HG03066 (cell line): ENCODE measurements around the gene GRIN3B.
"Not testable (repeated sequence)": the region's sequence is repeated elsewhere in the genome, so short reads cannot be mapped to it uniquely, and the experiment has no call there.

Source experiments
- ATAC-seq: cut with Tn5 transposase; IDR thresholded peaks from one replicate; pipeline ENCODE4 v1.9.1; 2021; ENCODE audit warnings: low read depth; ENCODE audit not compliant: unreplicated experiment

GRIN3B gene

DNA sequence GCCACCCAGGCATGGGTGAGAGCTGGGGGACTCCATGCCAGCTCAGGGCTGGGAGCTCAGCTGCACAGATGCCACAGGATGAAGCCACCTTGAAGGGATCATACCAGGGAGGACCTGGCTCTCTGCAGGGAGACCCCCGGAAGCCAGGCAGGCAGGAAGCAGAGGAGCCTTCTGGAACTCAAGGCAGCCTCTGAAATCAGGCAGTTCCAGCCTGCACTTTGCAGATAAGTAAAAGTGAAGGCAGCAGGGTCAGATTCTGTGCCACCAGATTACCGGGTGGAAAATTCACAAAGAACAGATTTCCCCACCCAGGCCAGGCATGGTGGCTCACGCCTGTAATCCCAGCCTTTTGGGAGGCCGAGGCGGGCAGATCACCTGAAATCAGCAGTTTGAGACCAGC, 18.2 kb downstream of the GRIN3B start:
- ATAC-seq = no peak

DNA sequence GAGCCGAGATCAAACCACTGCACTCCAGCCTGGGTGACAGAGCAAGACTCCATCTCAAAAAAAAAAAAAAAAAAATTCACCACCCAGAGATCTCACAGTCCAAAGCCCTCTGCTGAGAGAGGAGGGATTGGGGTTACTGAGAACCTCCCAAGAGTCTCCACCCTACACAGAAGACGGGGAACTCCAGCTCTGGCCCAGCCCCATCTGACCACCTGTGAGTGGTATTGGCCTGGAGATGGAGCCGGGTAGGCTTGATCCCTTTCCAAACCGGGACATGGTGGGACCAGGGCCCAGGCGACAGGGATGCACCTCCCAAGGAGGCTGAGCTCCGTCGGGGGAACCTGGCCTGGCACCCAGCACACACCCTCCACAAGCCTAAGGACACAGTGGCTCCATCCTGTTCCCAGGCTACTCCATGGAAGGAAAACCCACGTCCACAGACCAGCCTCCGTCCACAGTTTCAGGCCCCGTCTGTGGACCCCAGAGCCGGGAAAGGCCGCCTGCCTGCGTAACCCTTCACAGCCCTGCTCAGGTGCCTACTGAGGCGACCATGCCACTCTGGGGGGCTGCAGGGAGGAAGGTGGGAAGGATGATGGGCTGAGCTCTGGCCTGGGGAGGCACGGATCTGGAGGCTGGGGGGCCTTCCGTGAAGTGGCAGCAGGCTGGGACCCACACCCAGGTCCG, 18.9 kb downstream of the GRIN3B start:
- no peak for ATAC-seq

DNA sequence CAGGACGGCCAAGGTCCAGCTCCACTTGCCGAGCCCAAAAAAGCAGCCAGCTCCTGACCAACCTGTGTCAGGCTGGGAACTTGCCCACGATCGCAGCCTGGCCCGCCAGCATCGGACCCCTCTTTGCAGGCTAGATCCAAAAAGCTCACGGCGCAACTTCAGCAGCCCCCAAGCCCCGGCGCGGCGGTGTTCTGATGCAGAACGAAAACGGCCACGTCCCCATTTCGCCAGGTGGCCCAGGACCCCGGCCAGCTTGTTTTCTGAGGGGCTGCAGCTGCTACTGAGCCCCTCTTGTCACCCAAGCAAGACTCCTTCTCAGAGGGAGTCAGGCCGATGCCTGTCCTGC, 19.4 kb downstream of the GRIN3B start:
- ATAC-seq = no peak

DNA sequence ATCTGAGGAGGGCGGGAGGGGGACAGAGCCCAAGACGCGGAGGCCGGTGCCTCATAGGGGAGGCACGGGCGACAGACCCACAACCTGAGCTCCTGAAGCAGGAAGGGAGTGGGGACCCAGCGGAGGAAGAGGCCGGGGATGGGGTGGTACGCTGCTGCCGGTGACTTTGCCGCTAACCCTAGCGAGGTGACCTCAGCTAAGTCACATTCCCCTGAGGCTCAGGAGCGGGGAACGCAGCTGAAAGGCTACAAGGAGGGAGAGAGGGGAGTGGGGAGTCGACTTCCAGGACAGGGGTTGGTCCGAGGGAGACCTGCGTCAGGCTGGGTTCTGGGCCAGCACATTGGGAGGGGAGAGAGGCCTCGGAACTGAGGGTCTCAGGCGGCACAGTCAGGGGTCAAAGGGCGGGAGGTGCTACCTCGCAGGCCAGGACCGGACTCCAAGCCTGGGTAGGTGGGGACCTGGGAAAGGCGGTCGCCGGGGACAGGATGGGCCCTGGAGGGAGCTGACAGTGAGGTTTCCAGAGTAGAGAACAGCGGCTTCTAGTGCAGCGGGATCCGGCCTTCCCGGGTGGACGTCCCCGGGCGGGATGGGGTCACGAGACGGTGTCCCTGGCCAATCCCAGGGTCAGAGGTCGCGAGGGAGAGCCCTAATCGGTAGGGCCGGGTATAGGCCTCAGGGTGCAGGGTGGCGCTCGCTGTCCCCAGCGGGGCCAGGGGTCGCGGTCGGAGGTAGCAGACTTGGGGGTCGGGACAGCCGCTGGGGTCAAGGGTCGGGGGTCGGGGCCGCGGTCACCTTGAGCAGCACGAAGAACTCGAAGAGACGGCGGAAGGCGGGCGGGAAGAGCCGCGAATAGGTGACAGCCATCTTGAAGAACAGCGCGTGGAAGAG, 20.0 kb downstream of the GRIN3B start:
- ATAC-seq = no peak

DNA sequence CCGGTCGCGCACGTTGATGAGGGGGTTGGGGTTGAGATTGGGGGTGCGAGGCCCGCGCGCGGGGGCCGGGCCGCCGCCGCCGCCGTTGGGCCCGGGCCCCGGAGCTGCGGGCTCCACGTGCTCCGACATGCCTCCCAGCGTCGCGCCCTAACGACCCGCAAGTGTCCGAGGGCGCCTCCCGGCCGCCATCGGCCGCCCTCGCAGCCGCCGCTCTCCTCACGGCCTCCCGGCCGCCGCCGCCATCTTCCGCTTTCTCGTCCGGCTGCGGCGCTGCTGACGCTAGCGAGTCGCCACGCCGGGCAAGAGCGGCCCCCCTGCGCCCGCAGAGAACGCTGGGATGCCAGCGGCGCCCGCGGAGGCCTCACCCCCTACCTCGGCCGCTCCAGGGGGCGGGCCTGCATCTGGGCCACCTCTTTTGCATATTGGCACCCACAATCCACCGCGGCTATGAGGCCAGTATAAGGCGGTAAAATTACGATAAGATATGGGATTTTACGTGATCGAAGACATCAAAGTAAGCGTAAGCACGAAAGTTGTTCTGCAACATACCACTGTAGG, 20.7 kb downstream of the GRIN3B start, which contains the start of gene TMEM259:
Gene TMEM259, minus strand, starts transcription at position 256 of the 558 bp plus-strand sequence. Its CDS starts 127 bp downstream, at position 129.
- peak; percentile 60 for ATAC-seq

DNA sequence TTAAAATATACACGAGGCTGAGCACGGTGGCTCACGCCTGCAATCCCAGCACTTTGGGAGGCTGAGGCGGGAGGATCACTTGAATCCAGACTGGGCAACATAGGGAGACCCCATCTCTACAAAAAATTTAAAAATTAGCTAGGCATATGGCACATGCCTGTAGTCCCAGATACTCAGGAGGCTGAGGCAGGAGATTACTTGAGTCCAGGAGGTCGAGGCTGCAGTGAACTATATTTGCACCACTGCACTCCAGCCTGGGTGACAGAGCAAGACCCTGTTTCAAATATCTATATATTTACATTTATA, 23.6 kb downstream of the GRIN3B start:
- not testable (repeated sequence) for ATAC-seq

DNA sequence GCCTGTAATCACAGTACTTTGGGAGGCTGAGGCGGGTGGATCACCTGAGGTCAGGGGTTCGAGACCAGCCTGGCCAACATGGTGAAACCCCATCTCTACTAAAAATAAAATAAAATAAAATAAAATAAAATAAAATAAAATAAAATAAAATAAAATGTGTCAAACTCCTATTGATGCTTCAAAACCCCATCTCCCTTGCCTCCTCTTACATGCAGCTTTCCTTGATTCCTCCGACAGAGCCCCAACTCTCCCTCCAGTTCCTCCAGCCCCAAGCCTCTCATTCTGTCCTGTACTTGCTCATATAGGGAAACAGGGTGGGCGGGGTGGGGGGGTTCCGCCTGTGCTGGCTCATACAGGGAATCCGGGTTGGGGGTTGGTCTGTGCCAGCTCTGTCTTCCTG, 24.9 kb downstream of the GRIN3B start:
- not testable (repeated sequence) for ATAC-seq

DNA sequence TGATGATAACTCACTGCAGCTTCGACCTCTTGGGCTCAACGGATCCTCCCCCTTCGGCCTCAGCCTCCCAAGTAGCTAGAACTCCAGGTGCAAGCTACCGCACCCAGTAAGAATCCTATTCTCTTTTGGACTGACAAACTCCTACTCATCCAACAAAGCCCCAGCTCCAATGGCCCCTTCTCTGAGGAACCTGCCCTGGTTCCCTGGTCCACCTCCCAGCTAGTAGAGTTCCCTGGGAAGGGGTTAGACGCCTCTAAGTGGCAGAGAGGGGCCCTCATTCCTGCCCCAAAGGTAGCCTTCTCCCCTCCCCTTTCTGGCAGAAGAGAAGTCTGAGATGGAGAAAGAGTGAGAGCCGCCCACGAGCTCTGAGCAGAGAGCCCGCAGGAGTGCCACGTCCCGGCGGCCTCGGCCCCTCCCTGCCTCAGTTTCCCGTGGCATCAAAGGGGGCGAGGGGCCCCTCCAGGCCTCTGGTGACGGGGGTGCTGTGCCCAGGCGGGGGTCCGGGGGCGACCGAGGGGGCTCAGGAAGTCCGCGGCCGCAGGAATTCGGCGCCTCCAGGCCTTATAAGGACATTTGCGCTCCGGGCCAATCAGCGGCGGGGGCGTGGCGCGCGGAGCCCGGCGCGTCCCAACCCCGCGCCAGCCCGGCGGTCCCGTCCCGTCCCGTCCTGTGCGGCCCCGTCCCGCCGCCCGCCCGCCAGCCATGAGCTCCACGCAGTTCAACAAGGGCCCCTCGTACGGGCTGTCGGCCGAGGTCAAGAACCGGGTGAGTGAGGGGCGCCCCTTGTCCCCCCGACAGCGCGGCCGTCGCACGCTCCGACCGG, 26.0 kb downstream of the GRIN3B start, which contains the start of gene CNN2:
Gene CNN2, plus strand, starts transcription at position 649 of the 823 bp plus-strand sequence. Its CDS starts 54 bp downstream, at position 703.
- ATAC-seq = no peak

DNA sequence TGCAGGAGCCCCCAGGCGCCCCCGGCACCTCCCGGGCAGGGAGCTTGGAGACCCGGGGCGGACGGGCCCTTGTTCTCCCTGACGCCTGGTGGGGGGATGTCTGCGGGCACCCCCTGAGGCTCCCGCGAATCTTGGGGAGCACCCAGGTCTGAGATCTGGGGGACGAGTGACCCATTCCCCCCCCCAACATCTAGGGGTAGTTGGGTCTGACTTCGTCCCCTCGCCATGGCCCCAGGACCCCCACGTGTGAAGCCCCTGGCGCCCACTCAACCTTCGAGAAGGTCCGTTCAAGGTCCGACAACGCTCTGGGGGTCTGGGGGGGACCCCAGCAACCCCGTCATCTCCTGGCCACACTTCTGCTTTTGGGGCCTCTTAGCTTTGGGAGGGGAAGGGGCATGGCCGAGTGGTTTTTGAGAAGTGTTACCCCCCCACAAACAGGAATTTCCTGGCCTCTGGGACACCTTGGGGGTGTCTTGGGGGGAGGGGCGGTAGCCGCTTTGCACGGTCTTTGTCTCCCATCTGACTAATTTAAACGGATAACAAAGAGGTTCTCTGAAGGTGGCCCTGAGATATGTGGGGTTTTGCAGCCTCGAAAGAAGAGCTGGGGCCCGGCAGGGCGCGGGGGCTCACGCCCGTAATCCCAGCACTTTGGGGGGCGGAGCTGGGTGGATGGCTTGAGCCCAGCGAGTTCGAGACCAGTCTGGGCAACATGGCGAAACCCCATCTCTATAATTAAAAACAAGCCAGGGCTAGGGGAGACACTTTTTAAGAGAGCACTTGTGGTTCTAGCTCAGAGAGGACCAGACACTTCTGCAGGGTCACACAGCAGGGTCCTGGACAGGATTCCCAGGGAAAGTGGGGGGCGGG, 26.8 kb downstream of the GRIN3B start:
- no peak for ATAC-seq

DNA sequence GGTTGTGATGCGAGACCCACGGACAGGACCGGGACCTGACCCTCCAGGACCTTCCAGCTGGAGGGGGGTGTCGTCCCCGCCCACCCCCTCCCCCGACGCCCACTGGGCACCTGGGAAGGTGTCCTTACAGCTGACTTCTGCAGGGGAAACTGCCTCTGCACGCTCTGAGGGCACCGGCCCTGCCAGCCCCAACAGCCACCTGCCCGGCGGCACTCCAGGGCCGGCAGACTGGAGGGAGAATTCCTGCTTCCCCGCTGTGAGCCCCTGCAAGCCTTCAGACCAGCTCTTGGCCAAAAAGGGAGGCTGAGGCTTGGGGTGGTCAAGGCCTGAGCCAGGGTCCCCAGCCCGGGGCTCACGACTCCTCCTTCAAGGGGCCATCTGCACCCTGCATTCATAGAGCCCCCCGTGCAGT, 27.4 kb downstream of the GRIN3B start:
- no peak for ATAC-seq

DNA sequence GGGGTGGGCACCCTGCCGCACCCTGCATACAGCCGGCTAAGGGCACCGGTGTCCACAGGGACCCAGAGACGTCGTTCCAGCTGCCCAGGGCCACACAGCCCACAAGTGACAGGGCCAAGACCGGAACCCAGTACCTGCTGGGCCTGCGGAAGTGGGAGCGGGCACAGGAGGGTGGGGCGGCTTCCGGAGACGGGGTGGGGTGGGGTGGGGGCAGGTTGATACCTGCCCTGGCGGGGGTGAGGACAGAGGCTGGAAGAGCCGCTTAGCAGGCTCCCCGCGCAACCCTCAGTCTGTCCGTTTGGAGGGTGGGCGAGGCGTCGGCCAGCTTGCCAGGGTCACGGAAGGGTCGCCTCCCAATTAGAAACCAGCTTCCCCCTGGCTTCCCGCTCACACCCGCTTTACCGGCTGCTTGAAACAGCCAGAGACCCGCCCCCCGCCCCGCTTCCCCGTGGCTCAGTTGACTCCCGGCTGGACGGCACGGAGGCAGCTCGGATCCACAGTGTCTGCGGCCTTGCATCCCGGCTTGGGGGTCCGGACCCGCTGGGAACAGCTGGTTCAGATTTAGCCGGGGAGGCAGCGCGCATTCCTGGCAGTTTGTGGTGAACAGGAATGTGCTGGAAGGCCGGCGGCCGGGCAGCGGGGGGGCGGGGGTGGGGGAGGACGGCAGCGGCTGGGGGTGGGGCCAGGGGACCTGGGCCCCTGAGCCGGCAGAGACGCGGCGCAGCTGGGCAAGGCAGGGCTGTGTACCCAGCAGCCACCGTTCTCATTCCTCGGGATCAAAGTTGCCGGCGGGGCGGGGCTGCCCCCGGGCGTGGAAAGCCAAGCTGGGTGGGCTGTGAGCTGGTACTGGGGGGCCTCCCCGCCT, 28.1 kb downstream of the GRIN3B start:
- no peak for ATAC-seq

DNA sequence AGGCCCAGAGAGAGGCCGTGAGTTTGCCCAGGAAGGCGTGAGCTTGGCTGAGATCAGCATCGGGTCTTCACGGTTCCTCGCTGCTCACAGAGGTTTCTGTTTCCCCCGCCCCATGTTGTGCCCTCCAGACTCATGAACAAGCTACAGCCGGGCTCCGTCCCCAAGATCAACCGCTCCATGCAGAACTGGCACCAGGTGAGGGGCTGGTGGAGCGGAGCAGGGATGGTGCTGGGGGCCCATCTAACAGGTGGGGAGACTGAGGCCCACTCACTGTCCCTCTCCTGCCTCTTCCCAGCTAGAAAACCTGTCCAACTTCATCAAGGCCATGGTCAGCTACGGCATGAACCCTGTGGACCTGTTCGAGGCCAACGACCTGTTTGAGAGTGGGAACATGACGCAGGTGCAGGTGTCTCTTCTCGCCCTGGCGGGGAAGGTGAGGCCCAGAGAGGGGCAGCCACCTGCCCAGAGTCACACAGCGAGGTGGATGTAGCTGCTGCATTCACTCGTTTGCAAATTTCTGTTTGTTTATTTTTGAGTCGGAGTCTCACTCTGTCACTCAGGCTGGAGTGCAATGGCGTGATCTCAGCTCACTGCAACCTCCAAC, 32.1 kb downstream of the GRIN3B start:
- ATAC-seq = no peak

DNA sequence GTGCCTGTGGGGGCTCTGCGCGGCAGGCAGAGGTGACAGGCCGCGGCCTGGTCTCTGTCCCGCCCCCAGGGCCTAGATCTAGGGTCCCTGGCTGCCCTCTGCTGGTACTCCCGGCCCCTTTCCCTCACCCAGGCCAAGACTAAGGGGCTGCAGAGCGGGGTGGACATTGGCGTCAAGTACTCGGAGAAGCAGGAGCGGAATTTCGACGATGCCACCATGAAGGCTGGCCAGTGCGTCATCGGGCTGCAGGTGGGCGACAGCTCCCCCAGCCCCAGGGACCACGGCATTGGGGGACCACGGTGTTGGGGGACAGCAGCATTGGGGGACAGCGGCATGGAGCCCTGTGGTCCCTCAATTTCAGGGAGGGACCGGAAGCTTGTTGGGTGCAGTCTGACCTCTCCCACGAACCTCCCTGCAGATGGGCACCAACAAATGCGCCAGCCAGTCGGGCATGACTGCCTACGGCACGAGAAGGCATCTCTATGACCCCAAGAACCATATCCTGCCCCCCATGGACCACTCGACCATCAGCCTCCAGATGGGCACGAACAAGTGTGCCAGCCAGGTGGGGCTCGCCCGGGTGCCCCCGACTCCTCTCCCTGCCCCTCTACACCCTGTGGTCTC, 35.9 kb downstream of the GRIN3B start:
- ATAC-seq = no peak

DNA sequence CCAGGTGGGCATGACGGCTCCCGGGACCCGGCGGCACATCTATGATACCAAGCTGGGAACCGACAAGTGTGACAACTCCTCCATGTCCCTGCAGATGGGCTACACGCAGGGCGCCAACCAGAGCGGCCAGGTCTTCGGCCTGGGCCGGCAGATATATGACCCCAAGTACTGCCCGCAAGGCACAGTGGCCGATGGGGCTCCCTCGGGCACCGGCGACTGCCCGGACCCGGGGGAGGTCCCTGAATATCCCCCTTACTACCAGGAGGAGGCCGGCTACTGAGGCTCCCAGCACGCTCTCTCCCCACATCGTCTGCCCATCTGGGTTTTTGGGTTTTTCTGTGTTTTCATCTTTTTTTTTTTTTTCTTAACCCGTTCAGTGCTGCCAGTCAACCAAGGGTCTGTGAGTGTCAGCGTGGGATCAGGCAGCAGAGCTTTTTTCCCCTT, 37.4 kb downstream of the GRIN3B start:
- ATAC-seq = no peak

DNA sequence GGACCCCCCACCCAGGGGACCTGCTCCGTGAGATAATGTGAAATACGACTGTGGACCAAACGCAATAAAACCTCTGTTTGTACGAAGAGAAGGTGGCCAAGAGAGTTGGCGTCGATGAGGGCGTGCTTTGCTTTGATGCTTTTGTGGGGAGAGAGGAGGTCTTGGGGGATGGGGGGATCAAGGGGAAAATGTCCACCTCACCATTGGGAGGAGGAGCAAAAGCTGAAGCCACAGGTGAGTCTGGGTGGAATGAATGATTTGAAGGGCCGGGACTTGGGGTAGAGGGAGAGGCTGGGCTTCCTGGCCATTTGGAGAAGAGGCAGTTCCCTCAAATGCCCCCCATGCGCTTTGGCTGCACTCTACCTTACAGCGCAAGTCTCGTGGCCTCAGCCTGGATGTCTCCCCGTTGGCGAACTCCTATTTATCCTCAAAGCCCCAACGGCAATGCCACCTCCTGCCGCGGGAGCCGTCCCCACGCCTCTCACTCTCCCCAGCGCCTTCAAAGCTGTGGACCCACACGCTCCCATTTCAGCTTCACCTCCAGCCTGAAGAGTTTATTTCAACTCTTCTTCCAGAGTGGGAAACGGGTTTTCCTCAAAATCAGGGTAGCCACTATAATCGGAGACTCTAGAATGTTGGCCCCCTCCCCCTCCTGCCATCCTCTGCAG, 38.9 kb downstream of the GRIN3B start:
- no peak for ATAC-seq

DNA sequence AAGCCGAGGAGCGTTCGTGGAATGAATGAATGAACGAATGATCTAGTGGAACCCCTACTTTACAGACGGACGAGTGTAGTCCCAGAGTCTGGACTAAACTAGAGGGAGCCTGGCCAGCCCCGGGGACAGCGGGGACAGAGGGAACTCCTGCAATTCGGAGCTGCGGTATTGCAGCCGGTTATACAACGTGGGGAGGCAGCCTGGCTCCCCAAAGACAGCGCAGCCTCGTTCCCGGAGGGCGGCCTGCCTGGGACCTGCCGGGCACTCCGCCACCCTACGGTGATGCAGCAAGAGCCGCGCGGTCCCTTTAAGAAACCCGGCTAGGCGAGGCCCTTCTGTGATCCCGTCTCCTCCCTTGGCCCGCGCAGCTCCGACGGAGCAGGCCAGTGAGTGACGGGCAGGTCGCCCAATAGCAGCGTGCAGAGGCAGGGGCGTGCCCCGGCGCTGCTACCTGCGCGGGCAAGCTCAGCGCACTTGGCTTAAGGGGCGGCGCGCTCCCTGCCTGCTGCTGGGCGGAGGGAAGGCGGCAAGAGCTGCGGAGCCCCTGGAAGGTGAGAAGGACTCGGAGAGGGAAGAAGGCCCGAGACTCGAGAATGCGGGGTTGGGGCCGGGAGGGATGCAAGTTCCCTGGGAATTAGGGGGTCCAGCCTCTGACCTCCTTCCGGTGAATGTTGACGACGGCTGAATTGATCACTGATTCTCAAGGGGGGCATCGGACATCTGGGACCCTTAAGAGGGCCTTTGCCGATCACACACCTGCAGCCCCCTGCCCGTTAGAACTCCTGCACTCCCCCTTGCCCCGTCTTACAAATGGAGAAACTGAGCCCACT, 39.6 kb downstream of the GRIN3B start, which contains the start of gene ABCA7:
Gene ABCA7, plus strand, starts transcription at position 462 of the 830 bp plus-strand sequence. CDS start 1,255 bp downstream, outside the sequence.
- ATAC-seq = peak; percentile 74
